ENCODE measurements around the gene PSMD9. TPM values are rescaled to one million over a fixed set of nuclear protein-coding genes. Genes with fewer than 3 reads are reported as not detected.
A peak's percentile ranks its signal among the peaks of the same experiment; 100 is the strongest.

PSMD9 gene
- total and polyA plus RNA-seq, 7 donors: 20.1 to 131 (median 34.0) TPM

GRCh38 chr12:121960541-121960940, 72.0 kb downstream of the PSMD9 start:
- ATAC-seq (no peak), DNase-seq (no peak)
- Histone ChIP-seq H3K4me3 (no peak overlapping the region), H3K9me3 (no peaks in the 10 kb centered on the region), H3K4me1 (no peaks in the 10 kb centered on the region), H3K27me3 (ENCODE audit: insufficient read depth in 3 of 3, low read length in 2 of 3) (no peaks in the 10 kb centered on the region), H3K27ac (no peak overlapping the region), H3K36me3 (ENCODE audit: insufficient read depth in 1 of 2, low read depth in 1 of 2) (peaks cover 0 to 7% of the 10 kb centered on the region in 2 donors)
- WGBS, 3 donors: 91 to 96% (median 94%) methylated on average over 7 of the region's 7 CpGs
- no peak for TF ChIP-seq CTCF (IDR thresholded peaks at IDR 0.05)
- intact Hi-C loops (cut with DNase I): no loop called here

GRCh38 chr12:121961195-121961879, 72.7 kb downstream of the PSMD9 start:
- Histone ChIP-seq H3K4me3 (no peak overlapping the region), H3K27ac (no peak overlapping the region), H3K27me3 (ENCODE audit: insufficient read depth in 3 of 3, low read length in 2 of 3) (no peaks in the 10 kb centered on the region), H3K36me3 (ENCODE audit: insufficient read depth in 1 of 2, low read depth in 1 of 2) (peaks cover 0 to 7% of the 10 kb centered on the region in 2 donors), H3K4me1 (no peaks in the 10 kb centered on the region), H3K9me3 (no peaks in the 10 kb centered on the region)
- intact Hi-C loops (cut with DNase I): no loop called here
- WGBS, 3 donors: 93 to 95% (median 94%) methylated on average over 5 of the region's 5 CpGs
- TF ChIP-seq CTCF (IDR thresholded peaks at IDR 0.05): no peak
- DNase-seq (no peak), ATAC-seq (no peak)

- no peak for TF ChIP-seq CTCF (IDR thresholded peaks at IDR 0.05)
- 82 to 90% (median 84%) methylated on average over 14 to 15 of the region's 15 CpGs for WGBS, 3 donors
- Histone ChIP-seq H3K36me3 (ENCODE audit: insufficient read depth in 1 of 2, low read depth in 1 of 2) (peaks cover 0 to 22% of the 10 kb centered on the region in 2 donors), H3K4me1 (no peaks in the 10 kb centered on the region), H3K9me3 (no peaks in the 10 kb centered on the region), H3K27ac (no peak overlapping the region), H3K27me3 (ENCODE audit: insufficient read depth in 3 of 3, low read length in 2 of 3) (no peaks in the 10 kb centered on the region), H3K4me3 (no peak overlapping the region)
- ATAC-seq (no peak), DNase-seq (no peak)
- intact Hi-C loops (cut with DNase I): no loop called here
These were observed 74.9 kb downstream of the PSMD9 start for GRCh38 chr12:121963341-121964018.

GRCh38 chr12:121964813-121965643, 76.4 kb downstream of the PSMD9 start:
- H3K36me3 ChIP-seq (ENCODE audit: insufficient read depth in 1 of 2, low read depth in 1 of 2): peaks cover 0 to 22% of the 10 kb centered on the region in 2 donors
- H3K4me1 ChIP-seq: no peaks in the 10 kb centered on the region
- H3K27me3 ChIP-seq (ENCODE audit: insufficient read depth in 3 of 3, low read length in 2 of 3): no peaks in the 10 kb centered on the region
- 54 to 65% (median 57%) methylated on average over 9 of the region's 9 CpGs for WGBS, 3 donors
- intact Hi-C loops (cut with DNase I): no loop called here
- H3K4me3 ChIP-seq: no peak overlapping the region
- no peaks in the 10 kb centered on the region for H3K9me3 ChIP-seq
- no peak overlapping the region for H3K27ac ChIP-seq
- DNase-seq: no peak
- no peak for TF ChIP-seq CTCF (IDR thresholded peaks at IDR 0.05)
- peak in 2 of 4 donors; percentile 24 for ATAC-seq
